ENCODE measurements around the gene MBLAC1.

Gene MBLAC1, protein sequence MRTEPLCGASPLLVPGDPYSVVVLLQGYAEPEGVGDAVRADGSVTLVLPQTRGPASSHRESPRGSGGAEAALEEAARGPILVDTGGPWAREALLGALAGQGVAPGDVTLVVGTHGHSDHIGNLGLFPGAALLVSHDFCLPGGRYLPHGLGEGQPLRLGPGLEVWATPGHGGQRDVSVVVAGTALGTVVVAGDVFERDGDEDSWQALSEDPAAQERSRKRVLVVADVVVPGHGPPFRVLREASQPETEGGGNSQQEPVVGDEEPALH

DNA sequence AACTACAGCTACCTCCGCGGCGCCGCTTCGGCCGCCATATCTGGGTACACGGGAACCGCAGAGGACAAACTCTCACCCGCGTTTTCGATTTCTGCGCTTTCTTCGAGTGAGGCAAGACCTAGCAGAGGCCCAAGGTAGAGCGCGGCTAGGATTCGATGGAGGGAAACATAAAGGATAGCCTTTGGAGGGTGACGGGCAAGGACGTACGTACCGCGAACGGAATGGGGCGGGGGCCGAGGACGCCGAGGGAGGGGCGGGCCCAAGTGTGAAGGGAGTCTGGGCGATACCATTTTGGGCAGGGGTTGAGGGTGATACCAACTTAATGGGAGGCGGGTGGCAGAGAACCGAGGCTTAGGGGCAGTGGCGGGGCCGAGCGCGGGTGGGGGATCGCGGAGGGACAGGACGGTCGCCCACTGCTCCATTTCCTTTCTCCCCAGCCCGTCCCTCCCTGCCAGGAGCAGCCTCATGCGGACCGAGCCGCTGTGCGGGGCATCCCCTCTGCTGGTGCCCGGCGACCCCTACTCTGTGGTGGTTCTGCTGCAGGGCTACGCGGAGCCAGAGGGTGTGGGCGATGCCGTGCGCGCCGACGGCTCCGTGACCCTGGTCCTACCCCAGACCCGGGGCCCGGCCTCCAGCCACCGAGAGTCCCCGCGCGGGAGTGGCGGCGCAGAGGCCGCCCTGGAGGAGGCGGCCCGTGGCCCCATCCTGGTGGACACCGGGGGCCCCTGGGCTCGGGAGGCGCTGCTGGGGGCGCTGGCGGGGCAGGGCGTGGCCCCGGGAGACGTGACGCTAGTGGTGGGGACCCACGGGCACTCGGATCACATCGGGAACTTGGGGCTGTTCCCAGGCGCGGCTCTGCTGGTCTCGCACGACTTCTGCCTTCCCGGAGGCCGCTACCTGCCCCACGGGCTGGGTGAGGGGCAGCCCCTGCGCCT lies at the start of gene MBLAC1:
TSS of gene MBLAC1 (plus strand) at position 37 of the 935 bp plus-strand sequence. CDS start at position 466, 429 bp downstream.
- Mint-ChIP-seq H3K27ac (peak within 1 kb of the TSS; percentile 100), H3K36me3 (ENCODE audit: low read depth) (peaks cover 10% of the 10 kb centered on the region), H3K27me3 (ENCODE audit: low read depth) (no peaks in the 10 kb centered on the region), H3K4me3 (peak within 1 kb of the TSS; percentile 100), H3K4me1 (ENCODE audit: low read depth) (peaks cover 27% of the 10 kb centered on the region), H3K9me3 (no peaks in the 10 kb centered on the region)

DNA sequence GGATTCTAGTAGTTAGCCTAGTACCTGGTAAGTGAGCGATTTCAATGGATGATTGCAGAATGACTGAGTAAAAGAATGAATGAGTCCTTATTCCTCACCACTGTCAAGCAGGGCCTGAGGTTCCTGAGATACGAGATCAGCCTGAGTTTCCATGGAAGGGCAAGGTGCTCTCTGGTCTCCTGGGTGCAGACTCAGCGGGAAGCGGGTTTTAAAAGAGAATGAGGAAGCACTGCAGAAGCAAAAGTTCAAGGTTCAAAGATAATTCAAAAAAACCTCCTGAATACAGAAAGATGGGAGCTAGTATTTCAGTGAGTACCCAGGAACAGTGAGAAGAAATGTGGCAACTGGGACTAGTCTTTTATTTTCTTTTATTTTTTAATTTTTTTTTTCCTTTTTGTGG lies 49.6 kb upstream of the MBLAC1 start:
- H3K9me3 Mint-ChIP-seq = peaks cover 13% of the 10 kb centered on the region
- no peak overlapping the region for H3K27ac Mint-ChIP-seq
- H3K4me1 Mint-ChIP-seq (ENCODE audit: low read depth) = peaks cover 14% of the 10 kb centered on the region
- no peaks in the 10 kb centered on the region for H3K27me3 Mint-ChIP-seq (ENCODE audit: low read depth)
- no peak overlapping the region for H3K4me3 Mint-ChIP-seq
- peaks cover 53% of the 10 kb centered on the region for H3K36me3 Mint-ChIP-seq (ENCODE audit: low read depth)

DNA sequence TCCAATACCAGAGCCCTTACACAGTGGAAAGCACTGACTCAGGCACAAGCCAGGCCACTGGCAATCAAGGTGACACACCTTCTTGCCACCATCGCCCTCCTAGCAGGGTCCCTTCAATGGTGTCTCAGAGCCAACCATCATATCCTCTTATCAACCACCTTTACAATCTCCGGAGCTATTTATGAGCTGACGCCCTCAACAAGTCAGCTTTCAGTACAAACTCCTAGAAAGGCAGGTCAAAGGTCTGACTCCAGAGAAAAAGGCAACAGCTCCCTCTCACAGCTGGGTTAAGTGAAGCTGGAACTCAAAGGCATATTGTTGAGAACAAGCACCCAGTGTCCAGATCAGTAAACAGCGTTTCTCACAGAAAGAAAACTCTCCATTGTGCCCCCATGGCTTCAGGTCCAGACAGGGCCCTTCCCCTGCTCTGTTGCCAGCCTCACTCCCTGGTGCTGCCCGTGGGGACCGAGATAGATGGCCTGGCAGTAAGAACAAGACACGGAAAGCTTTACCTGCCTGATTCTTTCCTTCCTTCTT lies 47.7 kb upstream of the MBLAC1 start:
- Mint-ChIP-seq H3K9me3 (no peaks in the 10 kb centered on the region), H3K4me3 (no peak overlapping the region), H3K36me3 (ENCODE audit: low read depth) (peaks cover 37% of the 10 kb centered on the region), H3K27me3 (ENCODE audit: low read depth) (peaks cover 4% of the 10 kb centered on the region), H3K4me1 (ENCODE audit: low read depth) (peaks cover 22% of the 10 kb centered on the region), H3K27ac (no peak overlapping the region)

DNA sequence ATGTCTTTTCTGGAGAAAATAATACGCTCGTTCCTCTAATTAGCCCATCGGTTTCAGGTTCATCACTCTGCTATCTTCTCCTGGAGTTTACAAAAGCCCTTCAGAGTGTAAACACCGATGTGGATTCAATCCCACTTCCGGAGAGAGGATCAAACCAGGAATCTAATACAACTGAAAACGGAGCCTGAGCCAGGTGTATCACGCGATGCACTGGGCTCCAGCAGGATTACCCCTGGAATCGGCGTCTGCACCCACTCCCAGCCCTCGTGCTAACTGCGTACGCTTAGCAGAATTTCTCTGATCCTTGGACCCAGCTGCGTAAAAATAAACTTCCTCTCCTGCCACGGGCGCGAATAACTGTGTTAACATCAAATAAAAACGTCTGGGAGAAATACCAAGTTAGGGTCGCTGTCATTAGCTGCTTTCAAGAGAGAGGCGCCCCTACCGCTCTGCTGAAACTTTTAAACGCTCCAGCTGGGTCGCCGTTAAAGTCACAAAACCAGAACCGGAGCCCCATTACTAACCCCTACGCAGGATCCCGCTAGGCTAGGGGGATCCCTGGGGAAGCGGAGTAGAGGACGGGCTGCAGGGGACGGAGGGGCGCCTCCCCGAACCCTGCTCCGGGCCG lies 45.7 kb upstream of the MBLAC1 start:
- peak overlapping the region; percentile 90 for H3K4me3 Mint-ChIP-seq
- peaks cover 10% of the 10 kb centered on the region for H3K27me3 Mint-ChIP-seq (ENCODE audit: low read depth)
- H3K4me1 Mint-ChIP-seq (ENCODE audit: low read depth) = peaks cover 22% of the 10 kb centered on the region
- H3K9me3 Mint-ChIP-seq = no peaks in the 10 kb centered on the region
- peak overlapping the region; percentile 85 for H3K27ac Mint-ChIP-seq
- H3K36me3 Mint-ChIP-seq (ENCODE audit: low read depth) = peaks cover 18% of the 10 kb centered on the region

DNA sequence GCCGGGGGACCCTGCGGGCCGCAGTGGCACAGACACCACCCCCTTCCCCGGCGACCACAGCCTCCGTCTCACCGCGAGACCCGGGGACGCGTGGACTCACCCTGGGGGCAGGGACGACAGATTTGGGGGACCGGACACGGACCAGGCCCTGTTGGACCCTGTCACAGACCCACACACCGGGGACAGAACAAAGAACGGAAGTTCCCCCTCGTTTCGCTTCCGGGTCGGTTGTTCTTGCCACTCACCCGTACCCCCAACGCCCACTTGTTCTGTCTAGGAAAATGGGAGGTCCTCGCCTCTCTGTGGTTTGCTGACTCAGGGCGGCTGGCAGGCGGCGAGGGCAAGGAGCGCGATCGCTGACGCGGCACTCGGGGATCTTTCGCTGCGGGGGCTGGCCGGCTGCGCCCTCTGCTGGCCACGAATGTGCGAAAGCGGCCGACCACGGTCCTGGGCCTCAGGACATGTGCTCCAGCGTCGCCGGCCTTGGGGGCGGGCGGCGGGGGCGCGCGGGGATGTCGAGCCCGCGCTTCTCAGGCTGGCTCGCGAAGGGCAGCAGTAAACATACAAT lies 45.1 kb upstream of the MBLAC1 start, which contains the start of gene ZNF3:
TSS of gene ZNF3 (minus strand) at position 189 of the 568 bp plus-strand sequence. CDS start 4,366 bp downstream, outside the sequence.
- Mint-ChIP-seq H3K4me1 (ENCODE audit: low read depth) (peaks cover 22% of the 10 kb centered on the region), H3K36me3 (ENCODE audit: low read depth) (peaks cover 14% of the 10 kb centered on the region), H3K9me3 (no peaks in the 10 kb centered on the region), H3K27ac (peak within 1 kb of the TSS; percentile 85), H3K4me3 (peak within 1 kb of the TSS; percentile 90), H3K27me3 (ENCODE audit: low read depth) (peaks cover 10% of the 10 kb centered on the region)

DNA sequence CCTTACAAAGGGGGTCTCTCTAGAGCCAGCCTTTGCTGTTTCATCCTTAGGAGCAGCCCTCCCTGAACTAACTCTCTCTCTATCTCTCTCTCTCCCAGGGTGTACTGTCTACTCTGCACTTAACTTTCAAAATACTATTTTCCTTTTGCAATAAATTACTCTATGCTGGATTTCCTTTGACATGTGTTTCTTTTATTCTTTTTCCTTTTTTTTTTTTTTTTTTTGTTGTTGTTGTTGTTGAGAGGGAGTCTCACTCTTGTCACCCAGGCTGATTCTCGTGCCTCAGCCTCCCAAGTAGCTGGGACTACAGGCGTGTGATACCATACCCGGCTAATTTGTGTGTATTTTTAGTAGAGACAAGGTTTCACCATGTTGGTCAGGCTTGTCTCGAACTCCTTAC lies 43.8 kb upstream of the MBLAC1 start:
- peaks cover 10% of the 10 kb centered on the region for H3K27me3 Mint-ChIP-seq (ENCODE audit: low read depth)
- H3K36me3 Mint-ChIP-seq (ENCODE audit: low read depth) = peaks cover 8% of the 10 kb centered on the region
- no peaks in the 10 kb centered on the region for H3K9me3 Mint-ChIP-seq
- peak overlapping the region; percentile 90 for H3K4me3 Mint-ChIP-seq
- peak overlapping the region; percentile 81 for H3K27ac Mint-ChIP-seq
- peaks cover 22% of the 10 kb centered on the region for H3K4me1 Mint-ChIP-seq (ENCODE audit: low read depth)

DNA sequence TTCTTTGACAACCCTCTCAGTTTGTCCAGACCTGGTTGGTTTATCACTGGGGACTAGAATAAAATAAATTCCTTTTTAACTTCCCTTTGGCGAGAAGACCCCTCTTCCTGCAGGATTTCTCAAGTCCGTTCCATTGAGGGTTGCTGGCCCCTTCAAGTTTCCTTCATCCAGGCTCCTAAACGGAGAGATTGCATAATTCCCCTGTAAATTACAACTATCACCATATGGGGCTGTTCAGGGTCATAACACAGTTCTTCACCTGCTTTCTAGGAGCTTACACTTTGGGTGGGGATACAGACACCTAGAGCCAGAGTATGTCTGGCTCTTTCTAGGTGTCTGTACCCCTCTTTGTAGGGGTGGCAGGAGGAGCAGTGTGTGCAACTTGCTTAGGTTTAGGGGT lies 41.3 kb upstream of the MBLAC1 start:
- H3K4me3 Mint-ChIP-seq = no peak overlapping the region
- H3K9me3 Mint-ChIP-seq = no peaks in the 10 kb centered on the region
- peaks cover 6% of the 10 kb centered on the region for H3K36me3 Mint-ChIP-seq (ENCODE audit: low read depth)
- H3K27me3 Mint-ChIP-seq (ENCODE audit: low read depth) = peaks cover 10% of the 10 kb centered on the region
- peaks cover 26% of the 10 kb centered on the region for H3K4me1 Mint-ChIP-seq (ENCODE audit: low read depth)
- no peak overlapping the region for H3K27ac Mint-ChIP-seq

DNA sequence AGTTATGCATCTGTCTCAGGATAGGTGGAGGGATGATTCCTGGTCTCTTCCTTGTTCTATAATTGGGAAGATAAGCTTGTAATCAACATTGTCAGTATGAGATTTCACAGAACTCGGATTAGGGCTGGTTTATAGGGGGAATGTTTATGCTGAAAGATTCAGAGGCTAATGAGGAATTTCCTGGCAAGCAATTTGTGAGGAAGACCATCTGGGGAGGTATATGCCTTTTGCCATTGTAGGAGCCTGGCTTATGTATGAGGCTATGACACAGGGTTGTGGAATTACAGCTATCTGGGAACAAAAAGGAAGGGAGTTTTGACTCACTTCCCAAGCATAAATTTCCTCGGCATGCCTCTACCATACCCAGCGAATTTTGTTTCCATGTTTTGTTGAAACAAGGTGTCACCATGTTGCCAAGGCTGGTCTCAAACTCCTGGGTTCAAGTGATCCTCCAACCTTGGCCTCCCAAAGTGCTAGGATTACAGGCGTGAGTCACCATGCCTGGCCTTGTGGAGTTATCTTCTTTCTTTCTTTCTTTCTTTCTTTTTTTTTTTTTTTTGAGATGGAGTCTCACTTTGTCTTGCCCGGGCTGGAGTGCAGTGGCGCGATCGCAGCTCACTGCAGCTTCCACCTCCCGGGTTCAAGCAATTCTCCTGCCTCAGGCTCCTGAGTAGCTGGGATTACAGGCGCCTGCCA lies 39.6 kb upstream of the MBLAC1 start:
- H3K4me1 Mint-ChIP-seq (ENCODE audit: low read depth) = peaks cover 21% of the 10 kb centered on the region
- H3K4me3 Mint-ChIP-seq = peak overlapping the region; percentile 42
- H3K27ac Mint-ChIP-seq = no peak overlapping the region
- peaks cover 10% of the 10 kb centered on the region for H3K27me3 Mint-ChIP-seq (ENCODE audit: low read depth)
- H3K36me3 Mint-ChIP-seq (ENCODE audit: low read depth) = peaks cover 17% of the 10 kb centered on the region
- no peaks in the 10 kb centered on the region for H3K9me3 Mint-ChIP-seq

DNA sequence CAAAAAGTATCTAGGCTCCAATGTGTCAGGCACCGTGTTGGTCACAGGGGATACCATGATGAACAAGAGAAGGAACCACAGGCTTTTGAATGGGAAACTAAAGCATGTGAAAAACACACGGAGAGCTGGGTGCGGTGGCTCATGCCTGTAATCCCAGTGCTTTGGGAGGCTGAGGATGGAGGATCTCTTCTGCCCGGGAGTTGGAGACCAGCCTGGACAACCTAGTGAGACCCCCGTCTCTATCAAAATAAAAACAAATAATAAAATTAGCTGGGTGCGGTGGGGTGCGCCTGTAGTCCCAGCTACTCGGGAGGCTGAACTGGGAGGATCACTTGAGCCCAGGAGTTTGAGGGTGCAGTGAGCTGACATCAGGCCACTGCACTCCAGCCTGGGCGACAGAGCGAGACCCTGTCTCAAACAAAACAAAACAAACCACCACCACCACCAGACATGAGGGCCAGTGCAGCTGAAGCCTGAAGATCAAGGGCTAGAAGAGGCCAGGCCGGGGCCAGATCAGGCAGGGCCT lies 38.6 kb upstream of the MBLAC1 start:
- Mint-ChIP-seq H3K36me3 (ENCODE audit: low read depth) (peaks cover 26% of the 10 kb centered on the region), H3K4me1 (ENCODE audit: low read depth) (peaks cover 14% of the 10 kb centered on the region), H3K4me3 (peak overlapping the region; percentile 89), H3K27ac (peak overlapping the region; percentile 92), H3K27me3 (ENCODE audit: low read depth) (peaks cover 6% of the 10 kb centered on the region), H3K9me3 (no peaks in the 10 kb centered on the region)

DNA sequence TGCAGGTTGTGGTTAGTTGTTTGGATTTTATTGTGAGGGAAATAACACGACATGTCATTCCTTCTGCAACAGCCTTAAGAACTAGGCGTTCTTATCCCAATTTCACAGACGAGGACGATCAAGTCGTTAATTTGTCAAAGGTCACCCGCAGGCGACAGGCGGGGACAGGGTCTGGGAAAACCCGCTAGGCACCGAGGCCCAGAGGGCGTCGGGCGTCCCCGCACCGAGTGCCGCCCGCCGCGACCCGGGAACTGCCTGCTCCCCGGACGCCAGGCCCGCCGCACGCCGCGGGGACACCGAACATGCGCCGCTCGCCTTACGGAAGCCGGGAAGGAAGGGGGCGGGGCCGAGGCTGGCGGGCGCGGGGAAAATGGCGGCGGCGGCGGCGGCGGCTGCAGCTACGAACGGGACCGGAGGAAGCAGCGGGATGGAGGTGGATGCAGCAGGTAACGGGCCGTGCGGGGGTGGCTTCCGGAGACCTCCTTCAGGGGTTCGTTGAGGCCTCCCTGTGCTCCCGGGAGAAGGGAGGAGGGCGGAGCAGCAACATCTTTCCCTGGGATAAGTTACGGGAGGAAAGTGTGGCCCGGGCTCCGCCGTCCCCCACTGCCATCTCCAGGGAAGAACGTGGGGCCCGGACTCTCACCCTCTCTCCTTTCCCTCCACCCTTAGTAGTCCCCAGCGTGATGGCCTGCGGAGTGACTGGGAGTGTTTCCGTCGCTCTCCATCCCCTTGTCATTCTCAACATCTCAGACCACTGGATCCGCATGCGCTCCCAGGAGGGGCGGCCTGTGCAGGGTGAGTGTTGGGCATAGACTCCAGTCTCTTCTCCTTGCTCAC lies 37.9 kb upstream of the MBLAC1 start, which contains the start of gene COPS6:
TSS of gene COPS6 (plus strand) at position 349 of the 837 bp plus-strand sequence. CDS start at position 371, 22 bp downstream.
- Mint-ChIP-seq H3K4me3 (peak within 1 kb of the TSS; percentile 89), H3K36me3 (ENCODE audit: low read depth) (peaks cover 33% of the 10 kb centered on the region), H3K27ac (peak within 1 kb of the TSS; percentile 92), H3K4me1 (ENCODE audit: low read depth) (peaks cover 14% of the 10 kb centered on the region), H3K9me3 (no peaks in the 10 kb centered on the region), H3K27me3 (ENCODE audit: low read depth) (peaks cover 6% of the 10 kb centered on the region)

DNA sequence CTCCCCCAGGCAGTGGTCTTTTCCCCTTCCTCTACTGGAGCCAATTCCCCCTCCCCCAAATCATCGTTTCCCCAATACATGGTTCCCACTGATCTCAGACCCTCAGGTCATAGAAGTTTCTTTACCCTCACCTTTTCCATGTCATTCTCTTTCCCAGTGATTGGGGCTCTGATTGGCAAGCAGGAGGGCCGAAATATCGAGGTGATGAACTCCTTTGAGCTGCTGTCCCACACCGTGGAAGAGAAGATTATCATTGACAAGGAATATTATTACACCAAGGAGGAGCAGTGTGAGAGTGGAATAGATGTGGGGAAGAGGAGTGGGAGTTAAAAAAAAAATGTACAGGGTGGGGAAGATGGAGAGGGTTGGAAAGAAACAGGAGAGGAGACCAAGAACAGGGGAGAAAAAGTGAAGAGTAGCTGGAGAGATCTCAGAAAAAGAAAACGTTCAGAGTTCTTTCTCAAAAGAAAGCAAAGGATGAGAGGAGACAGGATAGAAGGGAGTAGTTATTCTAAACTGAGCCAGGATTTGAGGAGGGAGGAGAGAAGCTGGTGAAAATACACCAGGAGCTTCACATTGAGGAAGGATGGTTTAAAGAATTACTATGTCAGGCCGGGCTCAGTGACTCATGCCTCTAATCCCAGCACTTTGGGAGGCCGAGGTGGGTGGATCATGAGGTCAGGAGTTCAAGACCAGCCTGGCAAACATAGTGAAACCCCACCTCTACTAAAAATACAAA lies 37.1 kb upstream of the MBLAC1 start:
- H3K9me3 Mint-ChIP-seq = no peaks in the 10 kb centered on the region
- H3K4me3 Mint-ChIP-seq = peak overlapping the region; percentile 89
- peak overlapping the region; percentile 92 for H3K27ac Mint-ChIP-seq
- peaks cover 5% of the 10 kb centered on the region for H3K27me3 Mint-ChIP-seq (ENCODE audit: low read depth)
- H3K4me1 Mint-ChIP-seq (ENCODE audit: low read depth) = peaks cover 14% of the 10 kb centered on the region
- peaks cover 35% of the 10 kb centered on the region for H3K36me3 Mint-ChIP-seq (ENCODE audit: low read depth)
